ENCODE results near the gene ADARB1.

Gene ADARB1

GRCh38 chr21:45075596-45076244 is 1.3 kb downstream of the ADARB1 start:
- DNase-seq = no peak
- ATAC-seq = no peak

GRCh38 chr21:45076245-45076711 is 1.9 kb downstream of the ADARB1 start:
- no peak for DNase-seq
- ATAC-seq = no peak

GRCh38 chr21:45078371-45078770 is 4.0 kb downstream of the ADARB1 start:
- ATAC-seq = no peak
- no peak for DNase-seq

GRCh38 chr21:45078877-45079281 is 4.5 kb downstream of the ADARB1 start:
- peak; percentile 77 for ATAC-seq
- DNase-seq = peak; percentile 61

- DNase-seq (no peak), ATAC-seq (no peak)
These were observed 5.0 kb downstream of the ADARB1 start for GRCh38 chr21:45079351-45079750.

GRCh38 chr21:45080232-45080631 is 5.9 kb downstream of the ADARB1 start:
- DNase-seq (no peak), ATAC-seq (no peak)

- ATAC-seq = peak; percentile 54
These were observed 6.4 kb downstream of the ADARB1 start for GRCh38 chr21:45080639-45081414.

GRCh38 chr21:45081636-45082035 is 7.3 kb downstream of the ADARB1 start:
- ATAC-seq = no peak
- no peak for DNase-seq

More at GRCh38 chr21:45080639-45081414, 6.4 kb downstream of the ADARB1 start:
- DNase-seq = peak; percentile 38

GRCh38 chr21:45082736-45083135 is 8.4 kb downstream of the ADARB1 start:
- no peak for DNase-seq
- no peak for ATAC-seq

- DNase-seq (no peak), ATAC-seq (no peak)
These were observed 9.7 kb downstream of the ADARB1 start for GRCh38 chr21:45084121-45084520.

- ATAC-seq (no peak), DNase-seq (no peak)
These were observed 10.6 kb downstream of the ADARB1 start for GRCh38 chr21:45084881-45085536.

GRCh38 chr21:45085700-45086099 is 11.3 kb downstream of the ADARB1 start:
- DNase-seq (no peak), ATAC-seq (no peak)

GRCh38 chr21:45086337-45086958 is 12.1 kb downstream of the ADARB1 start:
- no peak for ATAC-seq
- no peak for DNase-seq

- DNase-seq = no peak
- ATAC-seq = peak; percentile 58
These were observed 12.8 kb downstream of the ADARB1 start for GRCh38 chr21:45087022-45087823.

GRCh38 chr21:45088116-45088515 is 13.7 kb downstream of the ADARB1 start:
- DNase-seq (no peak), ATAC-seq (no peak)

GRCh38 chr21:45088729-45089128 is 14.3 kb downstream of the ADARB1 start:
- ATAC-seq (peak; percentile 28), DNase-seq (no peak)

- ATAC-seq (no peak), DNase-seq (no peak)
These were observed 15.6 kb downstream of the ADARB1 start for GRCh38 chr21:45089964-45090363.

- DNase-seq (no peak), ATAC-seq (no peak)
These were observed 16.6 kb downstream of the ADARB1 start for GRCh38 chr21:45090966-45091365.

- no peak for ATAC-seq
These were observed 17.4 kb downstream of the ADARB1 start for GRCh38 chr21:45091550-45092322.

GRCh38 chr21:45093035-45093532 is 18.7 kb downstream of the ADARB1 start:
- ATAC-seq (no peak), DNase-seq (no peak)

More at GRCh38 chr21:45091550-45092322, 17.4 kb downstream of the ADARB1 start:
- DNase-seq = no peak

GRCh38 chr21:45094412-45094811 is 20.0 kb downstream of the ADARB1 start:
- no peak for ATAC-seq
- DNase-seq = no peak

Measured in stimulated activated naive CD8-positive, alpha-beta T cell treated with anti-CD3 and anti-CD28 coated beads, Interleukin-15, Interleukin-2, amounts not matched to agents 100 U/mL and 50 U/mL, for 24 hours (primary cell).